GM19239 (cell line): ENCODE results near the gene RAP1GDS1.

Source experiments
- DNase-seq: peaks from one replicate; pipeline ENCODE4 v3.0.0; 2011; ENCODE audit warnings: low spot score; ENCODE audit not compliant: insufficient read length
- FAIRE-seq: peaks from 2 replicates; lab custom pipeline; 2011; peaks lifted over from hg19 to GRCh38; lab: Jason Lieb, UNC

The RAP1GDS1 gene

GRCh38 chr4:98260579-98261404, at the start of gene RAP1GDS1:
RAP1GDS1 (plus strand) TSS chr4:98261384; CDS start chr4:98261566, 182 bp downstream.
- FAIRE-seq: peak; percentile 83

GRCh38 chr4:98222306-98222705, 38.9 kb upstream of the RAP1GDS1 start:
- FAIRE-seq (no peak), DNase-seq (no peak)

More at GRCh38 chr4:98260579-98261404, at the start of gene RAP1GDS1:
- DNase-seq: peak; percentile 96

- no peak for DNase-seq
- FAIRE-seq: no peak
Observed at GRCh38 chr4:98226396-98226795, 34.8 kb upstream of the RAP1GDS1 start.

GRCh38 chr4:98230961-98231360, 30.2 kb upstream of the RAP1GDS1 start:
- DNase-seq (no peak), FAIRE-seq (no peak)

- DNase-seq (no peak), FAIRE-seq (no peak)
Observed at GRCh38 chr4:98232202-98232601, 29.0 kb upstream of the RAP1GDS1 start.

GRCh38 chr4:98237204-98237603, 24.0 kb upstream of the RAP1GDS1 start:
- no peak for DNase-seq
- FAIRE-seq: no peak

- FAIRE-seq: no peak
- DNase-seq: no peak
Observed at GRCh38 chr4:98242063-98242462, 19.1 kb upstream of the RAP1GDS1 start.

- FAIRE-seq: no peak
Observed at GRCh38 chr4:98242538-98242937, 18.6 kb upstream of the RAP1GDS1 start.

GRCh38 chr4:98245226-98245625, 16.0 kb upstream of the RAP1GDS1 start:
- no peak for FAIRE-seq
- DNase-seq: no peak

More at GRCh38 chr4:98242538-98242937, 18.6 kb upstream of the RAP1GDS1 start:
- no peak for DNase-seq

- FAIRE-seq: no peak
- DNase-seq: no peak
Observed at GRCh38 chr4:98248934-98249333, 12.2 kb upstream of the RAP1GDS1 start.

GRCh38 chr4:98249831-98250230, 11.4 kb upstream of the RAP1GDS1 start:
- FAIRE-seq: no peak
- no peak for DNase-seq

- DNase-seq (no peak), FAIRE-seq (no peak)
Observed at GRCh38 chr4:98253499-98253898, 7.7 kb upstream of the RAP1GDS1 start.

GRCh38 chr4:98260047-98260578, 1.1 kb upstream of the RAP1GDS1 start:
- peak; percentile 16 for DNase-seq

GRCh38 chr4:98261405-98262291, 464 bp downstream of the RAP1GDS1 start:
- no peak for FAIRE-seq

More at GRCh38 chr4:98260047-98260578, 1.1 kb upstream of the RAP1GDS1 start:
- peak; percentile 86 for FAIRE-seq

GRCh38 chr4:98262431-98262830, 1.2 kb downstream of the RAP1GDS1 start:
- FAIRE-seq (no peak), DNase-seq (no peak)

More at GRCh38 chr4:98261405-98262291, 464 bp downstream of the RAP1GDS1 start:
- peak; percentile 4 for DNase-seq

GRCh38 chr4:98267498-98267897, 6.3 kb downstream of the RAP1GDS1 start:
- DNase-seq (no peak), FAIRE-seq (no peak)

- FAIRE-seq (no peak), DNase-seq (no peak)
Observed at GRCh38 chr4:98275145-98275544, 14.0 kb downstream of the RAP1GDS1 start.

- FAIRE-seq (no peak), DNase-seq (no peak)
Observed at GRCh38 chr4:98283219-98284189, 22.3 kb downstream of the RAP1GDS1 start.

- DNase-seq (no peak), FAIRE-seq (peak; percentile 54)
Observed at GRCh38 chr4:98284640-98285046, 23.5 kb downstream of the RAP1GDS1 start.
